ENCODE measurements around the gene PP2D1.

- no peak for TF ChIP-seq EZH2 (IDR thresholded peaks at IDR 0.05; ENCODE audit: borderline replicate concordance)
- TF ChIP-seq, protein P1, sequence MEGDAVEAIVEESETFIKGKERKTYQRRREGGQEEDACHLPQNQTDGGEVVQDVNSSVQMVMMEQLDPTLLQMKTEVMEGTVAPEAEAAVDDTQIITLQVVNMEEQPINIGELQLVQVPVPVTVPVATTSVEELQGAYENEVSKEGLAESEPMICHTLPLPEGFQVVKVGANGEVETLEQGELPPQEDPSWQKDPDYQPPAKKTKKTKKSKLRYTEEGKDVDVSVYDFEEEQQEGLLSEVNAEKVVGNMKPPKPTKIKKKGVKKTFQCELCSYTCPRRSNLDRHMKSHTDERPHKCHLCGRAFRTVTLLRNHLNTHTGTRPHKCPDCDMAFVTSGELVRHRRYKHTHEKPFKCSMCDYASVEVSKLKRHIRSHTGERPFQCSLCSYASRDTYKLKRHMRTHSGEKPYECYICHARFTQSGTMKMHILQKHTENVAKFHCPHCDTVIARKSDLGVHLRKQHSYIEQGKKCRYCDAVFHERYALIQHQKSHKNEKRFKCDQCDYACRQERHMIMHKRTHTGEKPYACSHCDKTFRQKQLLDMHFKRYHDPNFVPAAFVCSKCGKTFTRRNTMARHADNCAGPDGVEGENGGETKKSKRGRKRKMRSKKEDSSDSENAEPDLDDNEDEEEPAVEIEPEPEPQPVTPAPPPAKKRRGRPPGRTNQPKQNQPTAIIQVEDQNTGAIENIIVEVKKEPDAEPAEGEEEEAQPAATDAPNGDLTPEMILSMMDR (IDR thresholded peaks at IDR 0.05; ENCODE audit: poor library complexity), result peak; percentile 26
- no peak for TF ChIP-seq EZH2phosphoT487 (IDR thresholded peaks at IDR 0.05; ENCODE audit: low read depth, severe bottlenecking, unreplicated experiment)
These were observed 28.6 kb upstream of the PP2D1 start for GRCh38 chr3:20040548-20041196.
